ENCODE data around the gene AFF3.

DNA sequence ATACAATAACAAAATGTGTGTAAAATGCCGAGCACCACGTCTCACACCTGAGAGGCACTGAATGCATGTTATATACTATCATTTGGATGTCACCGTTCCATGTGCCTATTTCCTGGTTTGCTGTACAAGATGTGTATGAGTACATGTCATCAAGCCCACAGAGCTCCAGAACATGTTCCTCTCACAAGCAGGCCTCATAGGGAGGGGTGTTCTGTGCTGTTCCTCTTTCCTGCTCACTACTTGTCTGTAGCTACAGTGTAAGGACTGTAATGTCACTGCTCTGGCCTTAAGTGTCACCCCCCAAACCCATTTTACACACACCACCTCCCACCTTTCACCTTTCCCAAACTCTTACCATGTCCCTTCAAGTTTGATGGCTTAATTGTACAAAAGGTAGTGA, 1.8 kb downstream of the AFF3 start:
- TF ChIP-seq MYC (IDR thresholded peaks at IDR 0.05; ENCODE audit: low read depth, low read length) (no peak), POLR2AphosphoS5 (IDR thresholded peaks at IDR 0.05; ENCODE audit: insufficient read depth, low read depth, low read length) (no peak), POLR2A (IDR thresholded peaks at IDR 0.05; ENCODE audit: low read depth, low read length) (no peak)
- TF ChIP-seq, protein P1, sequence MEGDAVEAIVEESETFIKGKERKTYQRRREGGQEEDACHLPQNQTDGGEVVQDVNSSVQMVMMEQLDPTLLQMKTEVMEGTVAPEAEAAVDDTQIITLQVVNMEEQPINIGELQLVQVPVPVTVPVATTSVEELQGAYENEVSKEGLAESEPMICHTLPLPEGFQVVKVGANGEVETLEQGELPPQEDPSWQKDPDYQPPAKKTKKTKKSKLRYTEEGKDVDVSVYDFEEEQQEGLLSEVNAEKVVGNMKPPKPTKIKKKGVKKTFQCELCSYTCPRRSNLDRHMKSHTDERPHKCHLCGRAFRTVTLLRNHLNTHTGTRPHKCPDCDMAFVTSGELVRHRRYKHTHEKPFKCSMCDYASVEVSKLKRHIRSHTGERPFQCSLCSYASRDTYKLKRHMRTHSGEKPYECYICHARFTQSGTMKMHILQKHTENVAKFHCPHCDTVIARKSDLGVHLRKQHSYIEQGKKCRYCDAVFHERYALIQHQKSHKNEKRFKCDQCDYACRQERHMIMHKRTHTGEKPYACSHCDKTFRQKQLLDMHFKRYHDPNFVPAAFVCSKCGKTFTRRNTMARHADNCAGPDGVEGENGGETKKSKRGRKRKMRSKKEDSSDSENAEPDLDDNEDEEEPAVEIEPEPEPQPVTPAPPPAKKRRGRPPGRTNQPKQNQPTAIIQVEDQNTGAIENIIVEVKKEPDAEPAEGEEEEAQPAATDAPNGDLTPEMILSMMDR (IDR thresholded peaks at IDR 0.05; ENCODE audit: extremely low read depth in 1 of 2, insufficient read depth in 1 of 2, low read depth in 1 of 2, low read length in 2 of 2), result no peak
